Pancreas (tissue), 10 donors: Measurements from ENCODE around the gene UNC13C. TPM values are rescaled to one million over a fixed set of nuclear protein-coding genes. Genes with fewer than 3 reads are reported as not detected.

Experiments
- ATAC-seq, 4 donors: fragments of 200-7000 bp; cut with Tn5 transposase; one replicate each; pipeline versions ENCODE4 v1.8.0 to v1.9.1; 2020; ENCODE audit warnings: mild to moderate bottlenecking in 4 of 4, moderate library complexity in 4 of 4
- DNase-seq, 6 donors: peaks; one replicate each; pipeline ENCODE4 v3.0.0-alpha.2; 2020
- FAIRE-seq: peaks from 2 replicates; lab custom pipeline; 2012; peaks lifted over from hg19 to GRCh38; lab: Jason Lieb, UNC
- H3K27ac ChIP-seq, 4 donors: fragments of 200-600 bp; sonication (generic); 1 replicate in 3 of 4; 2 replicates in 1 of 4; pipeline versions ENCODE4 v1.5.0 to v1.8.0; 2020
- H3K27me3 ChIP-seq, 4 donors: fragments of 200-600 bp; one replicate each; pipeline ENCODE4 v1.8.0; 2021
- H3K36me3 ChIP-seq, 3 donors: fragments of 200-600 bp; sonication (generic) in 1 of 3; one replicate each; pipeline versions ENCODE4 v1.5.0 to v1.8.0; 2020 to 2021
- H3K4me1 ChIP-seq, 3 donors: fragments of 200-600 bp; one replicate each; pipeline ENCODE4 v1.8.0; 2021
- H3K4me3 ChIP-seq, 4 donors: fragments of 200-600 bp; sonication (generic) in 2 of 4; one replicate each; pipeline versions ENCODE4 v1.5.0 to v1.8.0; 2020 to 2021
- H3K9me3 ChIP-seq, 4 donors: fragments of 200-600 bp; one replicate each; pipeline ENCODE4 v1.8.0; 2021
- CTCF ChIP-seq, 4 donors: fragments of 200-600 bp; sonication (generic) in 3 of 4; IDR thresholded peaks; one replicate each; pipeline versions ENCODE4 v1.5.0 to v1.8.0; 2021; ENCODE audit warnings: antibody characterized with exemption in 4 of 4
- WGBS, 2 donors: extraction: QIAGEN DNeasy Blood & Tissue Kit; methylation state at CpG; one replicate each; pipeline ENCODE4 v1.1.7; 2013; 5-methylcytosine and 5-hydroxymethylcytosine counted together
- intact Hi-C, 3 donors: fragments of 100-400 bp; cut with DNase I; formaldehyde crosslinking; loops; one replicate each; pipeline versions ENCODE4 v1.11.1 to v1.14.2; 2022
- polyA plus RNA-seq, 2 donors: library from polyadenylated mRNA; stranded (reverse); fragments of 200-250 nt; gene quantifications; one replicate each; pipeline ENCODE4 v1.2.3, GENCODE V29; 2013
- total RNA-seq, 6 donors: library from RNA; stranded (reverse); fragmentation: NEBNext Ultra II Directional in 4 of 6; extraction: Animal tissue kit (Norgen Biotek cat#: 25700) in 4 of 6; gene quantifications; one replicate each; pipeline versions ENCODE4 v1.2.1 to v1.2.4, GENCODE V29; 2021 to 2023
- donor health status: healthy with polysubstance abuse.
- donor health status: DM: no; HTN: no; CAD: no; lungs with moderate emphysema.
- donor health status: DM: no; HTN: no; CAD: no.
- donor health status: control.
- donor health status: control.
- donor health status: Bipolar disorder and iron deficiency.
- donor health status: DM: yes; HTN: yes; CAD: no.
- donor health status: DM: no; HTN: no; CAD: no.
- donor health status: DM: no; HTN: no; CAD: no.
- donor health status: DM: yes; HTN: yes; CAD: no.

UNC13C gene
- total and polyA plus RNA-seq, 8 donors, result under 0.01 to 0.38 (median 0.04) TPM; not detected in 2

GRCh38 chr15:54026891-54027290 lies 48.6 kb downstream of the UNC13C start:
- ATAC-seq (no peak), FAIRE-seq (no peak)
- 42 to 58% methylated on average over 2 of the region's 2 CpGs for WGBS, 2 donors

GRCh38 chr15:54029081-54029480 lies 50.8 kb downstream of the UNC13C start:
- H3K4me1 ChIP-seq, result no peaks in the 10 kb centered on the region
- ATAC-seq (no peak), DNase-seq (no peak), FAIRE-seq (no peak)
- H3K27me3 ChIP-seq, result peaks cover 0 to 6% (median 0%) of the 10 kb centered on the region in 4 donors
- no peaks in the 10 kb centered on the region for H3K36me3 ChIP-seq
- H3K9me3 ChIP-seq, result no peaks in the 10 kb centered on the region
- no peak overlapping the region for H3K4me3 ChIP-seq
- H3K27ac ChIP-seq, result no peak overlapping the region
- 42 to 50% methylated on average over 3 of the region's 3 CpGs for WGBS, 2 donors
- TF ChIP-seq CTCF (IDR thresholded peaks at IDR 0.05), result no peak
- intact Hi-C loops, result no loop called here

More at GRCh38 chr15:54026891-54027290, 48.6 kb downstream of the UNC13C start:
- DNase-seq, result no peak
- Histone ChIP-seq H3K4me1 (no peaks in the 10 kb centered on the region), H3K36me3 (no peaks in the 10 kb centered on the region), H3K27me3 (peaks cover 0 to 6% (median 0%) of the 10 kb centered on the region in 4 donors), H3K27ac (no peak overlapping the region), H3K9me3 (no peaks in the 10 kb centered on the region), H3K4me3 (no peak overlapping the region)
- TF ChIP-seq CTCF (IDR thresholded peaks at IDR 0.05), result no peak
- intact Hi-C loops, result no loop called here

- no peak for TF ChIP-seq CTCF (IDR thresholded peaks at IDR 0.05)
- 61 to 76% methylated on average over 4 of the region's 4 CpGs for WGBS, 2 donors
- Histone ChIP-seq H3K27me3 (peaks cover 0 to 6% (median 0%) of the 10 kb centered on the region in 4 donors), H3K9me3 (no peaks in the 10 kb centered on the region), H3K4me1 (no peaks in the 10 kb centered on the region), H3K36me3 (no peaks in the 10 kb centered on the region), H3K27ac (no peak overlapping the region), H3K4me3 (no peak overlapping the region)
- no peak for ATAC-seq
- intact Hi-C loops, result no loop called here
- no peak for FAIRE-seq
- DNase-seq, result no peak
Observed at GRCh38 chr15:54032066-54032465, 53.8 kb downstream of the UNC13C start.

GRCh38 chr15:54033356-54033860 lies 55.2 kb downstream of the UNC13C start:
- intact Hi-C loops, result no loop called here
- ATAC-seq (no peak), DNase-seq (no peak), FAIRE-seq (no peak)
- no peak overlapping the region for H3K27ac ChIP-seq
- H3K27me3 ChIP-seq, result peaks cover 0 to 6% (median 0%) of the 10 kb centered on the region in 4 donors
- H3K4me3 ChIP-seq, result no peak overlapping the region
- 32 to 40% methylated on average over 3 of the region's 3 CpGs for WGBS, 2 donors
- no peaks in the 10 kb centered on the region for H3K9me3 ChIP-seq
- no peaks in the 10 kb centered on the region for H3K36me3 ChIP-seq
- no peaks in the 10 kb centered on the region for H3K4me1 ChIP-seq
- TF ChIP-seq CTCF (IDR thresholded peaks at IDR 0.05), result no peak

- 61 to 64% methylated on average over 3 of the region's 3 CpGs for WGBS, 2 donors
- TF ChIP-seq CTCF (IDR thresholded peaks at IDR 0.05), result no peak
- H3K27ac ChIP-seq, result no peak overlapping the region
- intact Hi-C loops, result no loop called here
- DNase-seq (no peak), FAIRE-seq (no peak), ATAC-seq (no peak)
- H3K9me3 ChIP-seq, result no peaks in the 10 kb centered on the region
- H3K36me3 ChIP-seq, result no peaks in the 10 kb centered on the region
- no peaks in the 10 kb centered on the region for H3K4me1 ChIP-seq
- peaks cover 0 to 6% (median 0%) of the 10 kb centered on the region in 4 donors for H3K27me3 ChIP-seq
- H3K4me3 ChIP-seq, result no peak overlapping the region
Observed at GRCh38 chr15:54033869-54034458, 55.7 kb downstream of the UNC13C start.
